HEK293 (cell line): ENCODE measurements around the gene SMO.

Experiments
- BCL11B ChIP-seq: fragments of 450-650 bp; formaldehyde crosslinking; IDR thresholded peaks from 2 replicates; pipeline ENCODE4 v1.5.1; 2016; ENCODE audit warnings: low read depth, missing biosample characterization, missing genetic modification characterization
- GLIS2 ChIP-seq: fragments of 450-650 bp; formaldehyde crosslinking; IDR thresholded peaks from 2 replicates; pipeline ENCODE4 v1.5.1; 2016; ENCODE audit warnings: missing biosample characterization, missing genetic modification characterization
- INSM2 ChIP-seq: fragments of 450-650 bp; formaldehyde crosslinking; IDR thresholded peaks from 2 replicates; pipeline ENCODE4 v1.5.1; 2016; ENCODE audit warnings: missing biosample characterization, missing genetic modification characterization
- KLF1 ChIP-seq: fragments of 450-650 bp; formaldehyde crosslinking; IDR thresholded peaks from 2 replicates; pipeline ENCODE4 v1.5.1; 2016; ENCODE audit warnings: missing biosample characterization, missing genetic modification characterization
- KLF17 ChIP-seq: fragments of 450-650 bp; formaldehyde crosslinking; IDR thresholded peaks from 2 replicates; pipeline ENCODE4 v1.5.1; 2016; ENCODE audit warnings: missing biosample characterization, missing genetic modification characterization
- KLF8 ChIP-seq: fragments of 450-650 bp; formaldehyde crosslinking; IDR thresholded peaks from 2 replicates; pipeline ENCODE4 v1.5.1; 2016; ENCODE audit warnings: missing biosample characterization, missing genetic modification characterization
- PRDM4 ChIP-seq: fragments of 450-650 bp; formaldehyde crosslinking; IDR thresholded peaks from 2 replicates; pipeline ENCODE4 v1.5.1; 2017; ENCODE audit warnings: missing biosample characterization, missing genetic modification characterization
- SALL2 ChIP-seq: fragments of 450-650 bp; formaldehyde crosslinking; IDR thresholded peaks from 2 replicates; pipeline ENCODE4 v1.5.0; 2017; ENCODE audit warnings: missing biosample characterization, mild to moderate bottlenecking, missing genetic modification characterization, borderline replicate concordance
- SP3 ChIP-seq: fragments of 450-650 bp; formaldehyde crosslinking; IDR thresholded peaks from 2 replicates; pipeline ENCODE4 v1.5.1; 2016; ENCODE audit warnings: missing biosample characterization, missing genetic modification characterization
- WT1 ChIP-seq: fragments of 450-650 bp; formaldehyde crosslinking; IDR thresholded peaks from 2 replicates; pipeline ENCODE4 v1.5.1; 2016; ENCODE audit warnings: missing biosample characterization, missing genetic modification characterization
- ZBTB48 ChIP-seq: fragments of 450-650 bp; formaldehyde crosslinking; IDR thresholded peaks from 2 replicates; pipeline ENCODE4 v1.5.1; 2016; ENCODE audit warnings: missing biosample characterization, missing genetic modification characterization
- ZNF18 ChIP-seq: fragments of 450-650 bp; formaldehyde crosslinking; IDR thresholded peaks from 2 replicates; pipeline ENCODE4 v1.5.1; 2016; ENCODE audit warnings: missing biosample characterization, missing genetic modification characterization
- ZNF292 ChIP-seq: fragments of 450-650 bp; formaldehyde crosslinking; IDR thresholded peaks from 2 replicates; pipeline ENCODE4 v1.5.1; 2016; ENCODE audit warnings: low read depth, missing biosample characterization, missing genetic modification characterization, borderline replicate concordance
- ZNF324 ChIP-seq: fragments of 450-650 bp; formaldehyde crosslinking; IDR thresholded peaks from 2 replicates; pipeline ENCODE4 v1.5.1; 2016; ENCODE audit warnings: missing biosample characterization, missing genetic modification characterization
- ZNF350 ChIP-seq: fragments of 450-650 bp; formaldehyde crosslinking; IDR thresholded peaks from 2 replicates; pipeline ENCODE4 v1.5.0; 2017; ENCODE audit warnings: missing biosample characterization, mild to moderate bottlenecking, missing genetic modification characterization
- ZNF677 ChIP-seq: fragments of 450-650 bp; IDR thresholded peaks from 2 replicates; pipeline ENCODE4 v1.5.0; 2018; ENCODE audit warnings: missing biosample characterization, mild to moderate bottlenecking, missing genetic modification characterization, moderate library complexity
- ZNF843 ChIP-seq: fragments of 450-650 bp; formaldehyde crosslinking; IDR thresholded peaks from 2 replicates; pipeline ENCODE4 v1.5.1; 2016; ENCODE audit warnings: missing biosample characterization, missing genetic modification characterization
- ZXDB ChIP-seq: fragments of 450-650 bp; formaldehyde crosslinking; IDR thresholded peaks from 2 replicates; pipeline ENCODE4 v1.5.1; 2016; ENCODE audit warnings: missing biosample characterization, missing genetic modification characterization
- TF ChIP-seq, protein P1 (sequence below): fragments of 450-650 bp; formaldehyde crosslinking; IDR thresholded peaks from 2 replicates; pipeline ENCODE4 v1.5.1; 2016; ENCODE audit warnings: missing biosample characterization, missing genetic modification characterization
- TF ChIP-seq, protein P2 (sequence below): fragments of 450-650 bp; formaldehyde crosslinking; IDR thresholded peaks from 2 replicates; pipeline ENCODE4 v1.5.1; 2016; ENCODE audit warnings: missing biosample characterization, missing genetic modification characterization, borderline replicate concordance

SMO gene

GRCh38 chr7:129188372-129188891, at the start of gene SMO (continued):
- peak; percentile 77 for TF ChIP-seq ZBTB48
- TF ChIP-seq PRDM4, result 0 out of 2 replicates have a peak, but pooled peaks have one; percentile 15
- no peak for TF ChIP-seq ZNF292
- no peak for TF ChIP-seq ZNF350 (tag by site-specific recombination)
- TF ChIP-seq, protein P1, sequence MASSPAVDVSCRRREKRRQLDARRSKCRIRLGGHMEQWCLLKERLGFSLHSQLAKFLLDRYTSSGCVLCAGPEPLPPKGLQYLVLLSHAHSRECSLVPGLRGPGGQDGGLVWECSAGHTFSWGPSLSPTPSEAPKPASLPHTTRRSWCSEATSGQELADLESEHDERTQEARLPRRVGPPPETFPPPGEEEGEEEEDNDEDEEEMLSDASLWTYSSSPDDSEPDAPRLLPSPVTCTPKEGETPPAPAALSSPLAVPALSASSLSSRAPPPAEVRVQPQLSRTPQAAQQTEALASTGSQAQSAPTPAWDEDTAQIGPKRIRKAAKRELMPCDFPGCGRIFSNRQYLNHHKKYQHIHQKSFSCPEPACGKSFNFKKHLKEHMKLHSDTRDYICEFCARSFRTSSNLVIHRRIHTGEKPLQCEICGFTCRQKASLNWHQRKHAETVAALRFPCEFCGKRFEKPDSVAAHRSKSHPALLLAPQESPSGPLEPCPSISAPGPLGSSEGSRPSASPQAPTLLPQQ (tag by site-specific recombination), result peak; percentile 74
- TF ChIP-seq ZNF18 (tag by site-specific recombination), result no peak
- TF ChIP-seq KLF17, result no peak
- peak; percentile 83; the same call in 1 of the 2 replicates for TF ChIP-seq ZNF324 (tag by site-specific recombination)
- TF ChIP-seq, protein P2, sequence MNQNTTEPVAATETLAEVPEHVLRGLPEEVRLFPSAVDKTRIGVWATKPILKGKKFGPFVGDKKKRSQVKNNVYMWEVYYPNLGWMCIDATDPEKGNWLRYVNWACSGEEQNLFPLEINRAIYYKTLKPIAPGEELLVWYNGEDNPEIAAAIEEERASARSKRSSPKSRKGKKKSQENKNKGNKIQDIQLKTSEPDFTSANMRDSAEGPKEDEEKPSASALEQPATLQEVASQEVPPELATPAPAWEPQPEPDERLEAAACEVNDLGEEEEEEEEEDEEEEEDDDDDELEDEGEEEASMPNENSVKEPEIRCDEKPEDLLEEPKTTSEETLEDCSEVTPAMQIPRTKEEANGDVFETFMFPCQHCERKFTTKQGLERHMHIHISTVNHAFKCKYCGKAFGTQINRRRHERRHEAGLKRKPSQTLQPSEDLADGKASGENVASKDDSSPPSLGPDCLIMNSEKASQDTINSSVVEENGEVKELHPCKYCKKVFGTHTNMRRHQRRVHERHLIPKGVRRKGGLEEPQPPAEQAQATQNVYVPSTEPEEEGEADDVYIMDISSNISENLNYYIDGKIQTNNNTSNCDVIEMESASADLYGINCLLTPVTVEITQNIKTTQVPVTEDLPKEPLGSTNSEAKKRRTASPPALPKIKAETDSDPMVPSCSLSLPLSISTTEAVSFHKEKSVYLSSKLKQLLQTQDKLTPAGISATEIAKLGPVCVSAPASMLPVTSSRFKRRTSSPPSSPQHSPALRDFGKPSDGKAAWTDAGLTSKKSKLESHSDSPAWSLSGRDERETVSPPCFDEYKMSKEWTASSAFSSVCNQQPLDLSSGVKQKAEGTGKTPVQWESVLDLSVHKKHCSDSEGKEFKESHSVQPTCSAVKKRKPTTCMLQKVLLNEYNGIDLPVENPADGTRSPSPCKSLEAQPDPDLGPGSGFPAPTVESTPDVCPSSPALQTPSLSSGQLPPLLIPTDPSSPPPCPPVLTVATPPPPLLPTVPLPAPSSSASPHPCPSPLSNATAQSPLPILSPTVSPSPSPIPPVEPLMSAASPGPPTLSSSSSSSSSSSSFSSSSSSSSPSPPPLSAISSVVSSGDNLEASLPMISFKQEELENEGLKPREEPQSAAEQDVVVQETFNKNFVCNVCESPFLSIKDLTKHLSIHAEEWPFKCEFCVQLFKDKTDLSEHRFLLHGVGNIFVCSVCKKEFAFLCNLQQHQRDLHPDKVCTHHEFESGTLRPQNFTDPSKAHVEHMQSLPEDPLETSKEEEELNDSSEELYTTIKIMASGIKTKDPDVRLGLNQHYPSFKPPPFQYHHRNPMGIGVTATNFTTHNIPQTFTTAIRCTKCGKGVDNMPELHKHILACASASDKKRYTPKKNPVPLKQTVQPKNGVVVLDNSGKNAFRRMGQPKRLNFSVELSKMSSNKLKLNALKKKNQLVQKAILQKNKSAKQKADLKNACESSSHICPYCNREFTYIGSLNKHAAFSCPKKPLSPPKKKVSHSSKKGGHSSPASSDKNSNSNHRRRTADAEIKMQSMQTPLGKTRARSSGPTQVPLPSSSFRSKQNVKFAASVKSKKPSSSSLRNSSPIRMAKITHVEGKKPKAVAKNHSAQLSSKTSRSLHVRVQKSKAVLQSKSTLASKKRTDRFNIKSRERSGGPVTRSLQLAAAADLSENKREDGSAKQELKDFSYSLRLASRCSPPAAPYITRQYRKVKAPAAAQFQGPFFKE (tag by site-specific recombination), result no peak
- 0 out of 2 replicates have a peak, but pooled peaks have one; percentile 72 for TF ChIP-seq ZXDB (tag by site-specific recombination)
- peak; percentile 94 for TF ChIP-seq GLIS2 (tag by site-specific recombination)
- TF ChIP-seq KLF1 (tag by site-specific recombination), result peak; percentile 25; the same call in 1 of the 2 replicates
- 0 out of 2 replicates have a peak, but pooled peaks have one; percentile 53 for TF ChIP-seq BCL11B (tag by site-specific recombination)
- peak; percentile 52; the same call in 1 of the 2 replicates for TF ChIP-seq ZNF843 (tag by site-specific recombination)
- 0 out of 2 replicates have a peak, but pooled peaks have one; percentile 32 for TF ChIP-seq INSM2 (tag by site-specific recombination)
- 0 out of 2 replicates have a peak, but pooled peaks have one; percentile 34 for TF ChIP-seq WT1 (tag by site-specific recombination)
- TF ChIP-seq ZNF677 (tag by site-specific recombination), result no peak
- peak; percentile 77 for TF ChIP-seq SP3 (tag by site-specific recombination)
- TF ChIP-seq KLF8 (tag by site-specific recombination), result no peak; the same call in 1 of the 2 replicates
- no peak for TF ChIP-seq SALL2 (tag by site-specific recombination)
